SK-N-SH (cell line): ENCODE data around the gene BNC2. TPM values are rescaled to one million over a fixed set of nuclear protein-coding genes. Genes with fewer than 3 reads are reported as not detected.
"Not testable (repeated sequence)": the region's sequence is repeated elsewhere in the genome, so short reads cannot be mapped to it uniquely, and the experiment has no call there.

Experiments used
- CTCF ChIA-PET: fragments of 300-600, 350-600 bp; formaldehyde crosslinking; extraction: SDS; loops from one replicate; lab custom pipeline; 2021; lab: Yijun Ruan, JAX
- POLR2A ChIA-PET: fragments of 350-600 bp; sonication (Branson Sonifier 250); formaldehyde crosslinking; extraction: SDS; loops from one replicate; lab custom pipeline; 2020; ENCODE audit warnings: antibody characterized with exemption, inconsistent platforms; lab: Yijun Ruan, JAX
- DNase-seq: peaks from one replicate; pipeline ENCODE4 v3.0.0; 2012
- H2AFZ ChIP-seq: fragments of 200-600 bp; sonication (generic); 2 replicates; pipeline ENCODE4 v1.8.1; 2016; ENCODE audit warnings: antibody characterized with exemption, mild to moderate bottlenecking, low read depth
- H3F3A ChIP-seq: fragments of 200-600 bp; sonication (generic); replicated peaks from 2 replicates; pipeline ENCODE3; 2016; ENCODE audit warnings: antibody characterized with exemption, mild to moderate bottlenecking; ENCODE audit not compliant: insufficient read depth
- H3K27ac ChIP-seq, 2 experiments: fragments of 200-500 bp in 1 of 2; fragments of 200-600 bp in 1 of 2; sonication (Bioruptor generic) in 1 of 2; sonication (generic), shearing (Covaris generic) in 1 of 2; 2 replicates each; pipeline versions ENCODE4 v1.5.1 to v1.6.1; 2014 to 2016; ENCODE audit warnings: low read depth in 2 of 2, inconsistent platforms in 1 of 2, low read length in 1 of 2, mild to moderate bottlenecking in 1 of 2, mixed read lengths in 1 of 2
- H3K27me3 ChIP-seq: fragments of 200-600 bp; sonication (generic), shearing (Covaris generic); 2 replicates; pipeline ENCODE4 v1.6.1; 2016; ENCODE audit warnings: mixed run types; ENCODE audit not compliant: insufficient read depth
- H3K36me3 ChIP-seq, 2 experiments: fragments of 200-500 bp in 1 of 2; fragments of 200-600 bp in 1 of 2; sonication (Bioruptor generic) in 1 of 2; sonication (generic) in 1 of 2; replicated peaks in 1 of 2; 2 replicates each; pipeline versions ENCODE3 to v1.5.1; 2014 to 2016; ENCODE audit warnings: low read length in 1 of 2, mild to moderate bottlenecking in 1 of 2; ENCODE audit not compliant: insufficient read depth in 2 of 2, control insufficient read depth in 1 of 2
- H3K4me1 ChIP-seq, 2 experiments: fragments of 200-500 bp in 1 of 2; fragments of 200-600 bp in 1 of 2; sonication (Bioruptor generic) in 1 of 2; sonication (generic), shearing (Covaris generic) in 1 of 2; 2 replicates each; pipeline versions ENCODE4 v1.5.1 to v1.6.1; 2014 to 2016; ENCODE audit warnings: low read depth in 1 of 2, low read length in 1 of 2, mixed run types in 1 of 2; ENCODE audit not compliant: insufficient read depth in 2 of 2, control insufficient read depth in 1 of 2
- H3K4me2 ChIP-seq: fragments of 200-600 bp; sonication (generic), shearing (Covaris generic); 2 replicates; pipeline ENCODE4 v1.6.1; 2017; ENCODE audit warnings: mixed run types
- H3K4me3 ChIP-seq, 2 experiments: fragments of 200-500 bp in 1 of 2; fragments of 200-600 bp in 1 of 2; sonication (Bioruptor generic) in 1 of 2; sonication (generic), shearing (Covaris generic) in 1 of 2; 2 replicates each; pipeline versions ENCODE4 v1.5.1 to v1.8.1; 2014 to 2016; ENCODE audit warnings: low read depth in 2 of 2, inconsistent platforms in 1 of 2, low read length in 1 of 2, mild to moderate bottlenecking in 1 of 2, mixed read lengths in 1 of 2, moderate library complexity in 1 of 2
- H3K79me2 ChIP-seq: fragments of 200-600 bp; sonication (generic); 2 replicates; pipeline ENCODE4 v1.8.1; 2017; ENCODE audit warnings: mild to moderate bottlenecking; ENCODE audit not compliant: insufficient read depth
- H3K9ac ChIP-seq: fragments of 200-600 bp; sonication (generic); 2 replicates; pipeline ENCODE4 v1.6.1; 2017; ENCODE audit warnings: mixed run types
- H3K9me2 ChIP-seq: fragments of 200-600 bp; sonication (generic); 2 replicates; pipeline ENCODE4 v1.6.1; 2017; ENCODE audit warnings: mixed run types
- H3K9me3 ChIP-seq: fragments of 200-600 bp; sonication (generic); 2 replicates; pipeline ENCODE4 v1.6.1; 2017; ENCODE audit warnings: mixed run types, mild to moderate bottlenecking, moderate library complexity
- H4K20me1 ChIP-seq: fragments of 200-600 bp; sonication (generic); 2 replicates; pipeline ENCODE4 v1.6.1; 2017; ENCODE audit warnings: mild to moderate bottlenecking, mixed run types; ENCODE audit not compliant: insufficient read depth
- ELF1 ChIP-seq: IDR thresholded peaks from 2 replicates; pipeline ENCODE4 v1.4.0; 2012
- FOSL2 ChIP-seq: IDR thresholded peaks from 2 replicates; pipeline ENCODE4 v1.4.0; 2012; ENCODE audit warnings: low read depth, mild to moderate bottlenecking, moderate library complexity, borderline replicate concordance
- GATA2 ChIP-seq: sonication (generic); formaldehyde crosslinking; IDR thresholded peaks from 2 replicates; pipeline ENCODE4 v1.5.0; 2020; ENCODE audit warnings: mild to moderate bottlenecking, missing genetic modification reagents
- JUND ChIP-seq: IDR thresholded peaks from 2 replicates; pipeline ENCODE4 v1.4.0; 2012
- MXI1 ChIP-seq: IDR thresholded peaks from 2 replicates; pipeline ENCODE4 v1.6.1; 2012; ENCODE audit warnings: mild to moderate bottlenecking, low read depth, low read length, improper control_type of control experiment
- RAD21 ChIP-seq: IDR thresholded peaks from 2 replicates; pipeline ENCODE4 v1.6.1; 2012; ENCODE audit warnings: mild to moderate bottlenecking, low read length
- RFX5 ChIP-seq: IDR thresholded peaks from 2 replicates; pipeline ENCODE4 v1.6.1; 2012; ENCODE audit warnings: mild to moderate bottlenecking, improper control_type of control experiment, low read length
- SMC3 ChIP-seq: IDR thresholded peaks from 2 replicates; pipeline ENCODE4 v1.6.1; 2012; ENCODE audit warnings: low read depth, low read length, improper control_type of control experiment
- TAF1 ChIP-seq: IDR thresholded peaks from 2 replicates; pipeline ENCODE4 v1.6.1; 2012; ENCODE audit warnings: low read depth, mild to moderate bottlenecking, low read length, moderate library complexity, borderline replicate concordance
- TCF12 ChIP-seq: IDR thresholded peaks from 2 replicates; pipeline ENCODE4 v1.4.0; 2012
- YY1 ChIP-seq: IDR thresholded peaks from 2 replicates; pipeline ENCODE4 v1.4.0; 2012; ENCODE audit warnings: low read depth, mild to moderate bottlenecking
- WGBS: methylation state at CpG from one replicate; pipeline ENCODE4 v1.1.6; 2017; ENCODE audit warnings: low lambda C conversion rate; 5-methylcytosine and 5-hydroxymethylcytosine counted together
- polyA plus RNA-seq, 3 experiments: library from polyadenylated mRNA; depleted of rRNA; stranded (reverse); fragments of >200 nt; gene quantifications; 2 replicates each; pipeline ENCODE4 v1.2.3, GENCODE V29; 2012
- TF ChIP-seq, protein P1 (sequence below): IDR thresholded peaks from 2 replicates; pipeline ENCODE4 v1.4.0; 2012; ENCODE audit warnings: low read depth
- TF ChIP-seq, protein P2 (sequence below): IDR thresholded peaks from 2 replicates; pipeline ENCODE4; 2012
- TF ChIP-seq, protein P3 (sequence below): fragments of 200-600 bp; sonication (generic); IDR thresholded peaks from 2 replicates; pipeline ENCODE4 v1.6.1; 2017; ENCODE audit warnings: antibody characterized with exemption, mild to moderate bottlenecking, moderate library complexity
- TF ChIP-seq, protein P4 (sequence below): fragments of 150-350 bp; IDR thresholded peaks from 2 replicates; pipeline ENCODE4 v1.6.1; 2017; ENCODE audit warnings: antibody characterized with exemption, low read length, low read depth, borderline replicate concordance

Gene BNC2
- polyA plus RNA-seq, 1 of the 3 experiments (the other 2 are of a cell fraction) = 8.8 TPM

DNA sequence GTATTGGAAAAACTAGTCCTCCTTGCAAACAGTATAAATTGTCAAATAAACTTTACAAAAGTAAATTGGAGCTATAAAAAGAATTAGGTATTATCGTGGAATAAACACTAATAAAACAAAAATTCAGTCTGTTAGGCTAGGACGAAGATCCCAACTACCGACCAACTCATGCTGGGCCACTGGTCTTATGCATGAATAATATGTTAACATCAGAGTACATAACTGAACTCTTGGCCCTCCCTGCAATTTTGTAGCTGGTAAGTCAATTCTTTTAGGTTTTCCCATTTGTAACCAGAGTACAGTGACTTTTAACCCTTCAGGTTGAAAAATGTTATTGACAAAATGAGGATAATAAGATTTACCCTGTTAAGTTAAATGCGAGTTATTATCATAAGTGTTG, 428.7 kb downstream of the BNC2 start (continued):
- TF ChIP-seq, protein P1, sequence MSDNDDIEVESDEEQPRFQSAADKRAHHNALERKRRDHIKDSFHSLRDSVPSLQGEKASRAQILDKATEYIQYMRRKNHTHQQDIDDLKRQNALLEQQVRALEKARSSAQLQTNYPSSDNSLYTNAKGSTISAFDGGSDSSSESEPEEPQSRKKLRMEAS = no peak
- TF ChIP-seq MXI1 = no peak

DNA sequence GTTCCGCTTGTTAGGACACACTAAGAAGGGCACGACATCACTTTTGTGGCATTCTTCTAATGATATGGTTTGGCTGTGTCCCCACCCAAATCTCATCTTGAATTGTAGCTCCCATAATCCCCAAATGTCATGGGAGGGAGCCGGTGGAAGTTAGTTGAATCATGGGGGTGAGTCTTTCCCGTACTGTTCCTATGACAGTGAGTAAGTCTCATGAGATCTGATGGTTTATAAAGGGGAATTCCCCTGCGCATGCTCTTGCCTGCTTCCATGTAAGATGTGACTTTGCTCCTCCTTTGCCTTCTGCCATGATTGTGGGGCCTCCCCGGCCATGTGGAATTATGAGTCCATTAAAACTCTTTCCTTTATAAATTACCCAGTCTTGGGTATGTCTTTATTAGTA, 431.6 kb downstream of the BNC2 start:
- H3K4me3 ChIP-seq, H3K4me2 ChIP-seq, H3K4me1 ChIP-seq, H3K9me2 ChIP-seq, H3K79me2 ChIP-seq, DNase-seq, CTCF ChIA-PET, POLR2A ChIA-PET, H3F3A ChIP-seq, H4K20me1 ChIP-seq, H3K9me3 ChIP-seq, H3K27ac ChIP-seq, H3K9ac ChIP-seq, H2AFZ ChIP-seq, H3K27me3 ChIP-seq: not testable (repeated sequence)
- WGBS = 97% methylated on average over 6 of the region's 6 CpGs
- H3K36me3 ChIP-seq = peaks cover 0 to 19% of the 10 kb centered on the region in 2 experiments

DNA sequence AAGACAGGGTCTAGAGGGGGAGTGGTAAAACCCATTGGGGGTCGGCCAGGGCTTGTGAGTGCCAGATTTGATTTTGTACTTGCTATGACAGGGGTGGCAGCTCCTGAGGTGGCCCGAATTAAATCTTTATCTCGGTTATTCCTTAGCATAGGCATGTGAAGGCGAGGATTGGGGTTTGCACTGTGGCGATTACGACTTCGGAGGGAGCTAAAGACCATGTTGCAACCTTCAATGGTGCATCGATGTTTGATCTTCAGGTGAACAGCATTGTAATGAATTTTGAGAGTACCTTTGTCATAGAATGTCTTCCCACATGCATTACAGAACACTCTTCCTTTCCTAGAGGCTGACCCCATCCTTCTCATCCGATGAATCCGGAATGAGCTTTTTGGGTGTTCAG, 433.9 kb downstream of the BNC2 start:
- Histone ChIP-seq H3K9ac (no peak overlapping the region), H3F3A (peaks cover 9% of the 10 kb centered on the region), H3K27ac (no peak overlapping the region), H3K79me2 (no peaks in the 10 kb centered on the region), H2AFZ (no peak overlapping the region), H3K36me3 (peaks cover 0 to 19% of the 10 kb centered on the region in 2 experiments), H3K9me2 (no peaks in the 10 kb centered on the region), H3K4me2 (no peak overlapping the region)
- no peak for DNase-seq
- 97% methylated on average over 10 of the region's 10 CpGs for WGBS
- POLR2A ChIA-PET = no interaction called here
- TF ChIP-seq, protein P2, sequence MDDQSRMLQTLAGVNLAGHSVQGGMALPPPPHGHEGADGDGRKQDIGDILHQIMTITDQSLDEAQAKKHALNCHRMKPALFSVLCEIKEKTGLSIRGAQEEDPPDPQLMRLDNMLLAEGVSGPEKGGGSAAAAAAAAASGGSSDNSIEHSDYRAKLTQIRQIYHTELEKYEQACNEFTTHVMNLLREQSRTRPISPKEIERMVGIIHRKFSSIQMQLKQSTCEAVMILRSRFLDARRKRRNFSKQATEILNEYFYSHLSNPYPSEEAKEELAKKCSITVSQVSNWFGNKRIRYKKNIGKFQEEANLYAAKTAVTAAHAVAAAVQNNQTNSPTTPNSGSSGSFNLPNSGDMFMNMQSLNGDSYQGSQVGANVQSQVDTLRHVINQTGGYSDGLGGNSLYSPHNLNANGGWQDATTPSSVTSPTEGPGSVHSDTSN = no peak
- TF ChIP-seq, protein P3, sequence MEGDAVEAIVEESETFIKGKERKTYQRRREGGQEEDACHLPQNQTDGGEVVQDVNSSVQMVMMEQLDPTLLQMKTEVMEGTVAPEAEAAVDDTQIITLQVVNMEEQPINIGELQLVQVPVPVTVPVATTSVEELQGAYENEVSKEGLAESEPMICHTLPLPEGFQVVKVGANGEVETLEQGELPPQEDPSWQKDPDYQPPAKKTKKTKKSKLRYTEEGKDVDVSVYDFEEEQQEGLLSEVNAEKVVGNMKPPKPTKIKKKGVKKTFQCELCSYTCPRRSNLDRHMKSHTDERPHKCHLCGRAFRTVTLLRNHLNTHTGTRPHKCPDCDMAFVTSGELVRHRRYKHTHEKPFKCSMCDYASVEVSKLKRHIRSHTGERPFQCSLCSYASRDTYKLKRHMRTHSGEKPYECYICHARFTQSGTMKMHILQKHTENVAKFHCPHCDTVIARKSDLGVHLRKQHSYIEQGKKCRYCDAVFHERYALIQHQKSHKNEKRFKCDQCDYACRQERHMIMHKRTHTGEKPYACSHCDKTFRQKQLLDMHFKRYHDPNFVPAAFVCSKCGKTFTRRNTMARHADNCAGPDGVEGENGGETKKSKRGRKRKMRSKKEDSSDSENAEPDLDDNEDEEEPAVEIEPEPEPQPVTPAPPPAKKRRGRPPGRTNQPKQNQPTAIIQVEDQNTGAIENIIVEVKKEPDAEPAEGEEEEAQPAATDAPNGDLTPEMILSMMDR = no peak
- TF ChIP-seq, protein P4, sequence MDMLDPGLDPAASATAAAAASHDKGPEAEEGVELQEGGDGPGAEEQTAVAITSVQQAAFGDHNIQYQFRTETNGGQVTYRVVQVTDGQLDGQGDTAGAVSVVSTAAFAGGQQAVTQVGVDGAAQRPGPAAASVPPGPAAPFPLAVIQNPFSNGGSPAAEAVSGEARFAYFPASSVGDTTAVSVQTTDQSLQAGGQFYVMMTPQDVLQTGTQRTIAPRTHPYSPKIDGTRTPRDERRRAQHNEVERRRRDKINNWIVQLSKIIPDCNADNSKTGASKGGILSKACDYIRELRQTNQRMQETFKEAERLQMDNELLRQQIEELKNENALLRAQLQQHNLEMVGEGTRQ = no peak
- no peak for TF ChIP-seq RAD21
- TF ChIP-seq TCF12 = no peak
- TF ChIP-seq GATA2 (CRISPR knock-in tag) = no peak
- TF ChIP-seq SMC3 = no peak
- no peak for TF ChIP-seq RFX5
- no peak for TF ChIP-seq JUND
- TF ChIP-seq YY1 = no peak
- TF ChIP-seq FOSL2 = no peak
- TF ChIP-seq TAF1 = no peak
- TF ChIP-seq ELF1 = no peak
- TF ChIP-seq, all 33 proteins: peak for 0
- Histone ChIP-seq H3K27me3 (no peaks in the 10 kb centered on the region), H3K4me1 (peaks cover 0 to 2% of the 10 kb centered on the region in 2 experiments; a peak in 2 of 4 replicates), H3K9me3 (no peaks in the 10 kb centered on the region), H4K20me1 (no peaks in the 10 kb centered on the region), H3K4me3 (no peak overlapping the region)
- CTCF ChIA-PET = interaction anchor here (0.6 kb wide), 1 partner anchor 346 kb away, joined by 3 read pairs; no protein-coding TSS in a partner anchor
